ENCODE data around the gene KLHL2.

Gene KLHL2

GRCh38 chr4:165343353-165344191 lies 136.2 kb downstream of the KLHL2 start:
- TF ChIP-seq CTCF (IDR thresholded peaks at IDR 0.05; ENCODE audit: low read depth, low read length): no peak

GRCh38 chr4:165345666-165346417 lies 138.5 kb downstream of the KLHL2 start:
- no peak overlapping the region for H3K4me3 ChIP-seq (replicated peaks in 1 of 2; ENCODE audit: low read depth in 2 of 2, low read length in 2 of 2)
- DNase-seq (ENCODE audit: low read depth in 2 of 2): peak in 1 of 2 donors; percentile 33
- TF ChIP-seq CTCF (IDR thresholded peaks at IDR 0.05; ENCODE audit: low read depth, low read length): peak; percentile 25

More at GRCh38 chr4:165343353-165344191, 136.2 kb downstream of the KLHL2 start:
- DNase-seq (ENCODE audit: low read depth in 2 of 2): no peak
- no peak overlapping the region for H3K4me3 ChIP-seq (replicated peaks in 1 of 2; ENCODE audit: low read depth in 2 of 2, low read length in 2 of 2)

DNA sequence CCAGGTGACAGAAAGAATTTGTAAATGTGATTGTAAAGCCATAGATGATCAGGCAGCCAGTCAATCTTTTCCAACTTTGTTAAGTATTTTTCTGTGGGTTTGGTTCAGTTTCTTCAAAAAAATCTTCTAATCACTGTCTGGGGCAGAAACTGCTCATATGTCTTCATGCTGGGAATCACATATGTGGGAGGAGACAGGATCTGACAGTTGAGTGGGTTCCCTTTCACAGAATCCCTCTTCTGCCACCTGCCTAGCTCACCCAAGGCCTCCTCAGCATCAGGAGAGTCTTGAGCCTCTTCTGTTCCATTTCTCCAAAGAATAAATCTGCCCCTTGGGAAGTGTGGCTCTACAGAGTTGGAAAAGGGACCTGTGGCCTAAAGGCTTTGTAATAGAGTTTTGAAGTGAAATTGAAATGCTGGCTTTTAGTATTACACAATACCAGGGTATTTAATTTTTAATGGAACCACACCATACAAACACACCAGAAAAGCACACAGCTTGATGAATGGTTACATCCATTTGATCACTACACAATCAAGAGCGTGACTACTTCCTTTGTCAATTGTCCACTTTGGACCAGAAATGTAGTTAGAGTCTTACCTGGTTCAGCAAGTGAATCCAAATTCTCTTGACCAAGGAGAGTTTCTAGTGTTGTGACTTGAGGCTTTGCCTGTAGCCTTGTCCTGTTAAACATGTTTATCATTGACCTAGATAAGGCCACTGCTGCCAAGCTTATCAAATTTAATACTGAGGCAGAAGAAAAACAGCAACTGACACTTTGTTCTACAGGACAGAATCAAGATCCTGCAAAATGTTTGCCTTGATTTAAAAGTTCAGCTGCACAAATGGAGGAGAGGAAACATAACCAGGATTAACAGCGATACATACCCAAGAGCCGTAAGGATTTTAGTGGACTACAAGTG lies 140.5 kb downstream of the KLHL2 start:
- H3K4me3 ChIP-seq (replicated peaks in 1 of 2; ENCODE audit: low read depth in 2 of 2, low read length in 2 of 2): no peak overlapping the region
- no peak for DNase-seq (ENCODE audit: low read depth in 2 of 2)
- TF ChIP-seq CTCF (IDR thresholded peaks at IDR 0.05; ENCODE audit: low read depth, low read length): no peak

DNA sequence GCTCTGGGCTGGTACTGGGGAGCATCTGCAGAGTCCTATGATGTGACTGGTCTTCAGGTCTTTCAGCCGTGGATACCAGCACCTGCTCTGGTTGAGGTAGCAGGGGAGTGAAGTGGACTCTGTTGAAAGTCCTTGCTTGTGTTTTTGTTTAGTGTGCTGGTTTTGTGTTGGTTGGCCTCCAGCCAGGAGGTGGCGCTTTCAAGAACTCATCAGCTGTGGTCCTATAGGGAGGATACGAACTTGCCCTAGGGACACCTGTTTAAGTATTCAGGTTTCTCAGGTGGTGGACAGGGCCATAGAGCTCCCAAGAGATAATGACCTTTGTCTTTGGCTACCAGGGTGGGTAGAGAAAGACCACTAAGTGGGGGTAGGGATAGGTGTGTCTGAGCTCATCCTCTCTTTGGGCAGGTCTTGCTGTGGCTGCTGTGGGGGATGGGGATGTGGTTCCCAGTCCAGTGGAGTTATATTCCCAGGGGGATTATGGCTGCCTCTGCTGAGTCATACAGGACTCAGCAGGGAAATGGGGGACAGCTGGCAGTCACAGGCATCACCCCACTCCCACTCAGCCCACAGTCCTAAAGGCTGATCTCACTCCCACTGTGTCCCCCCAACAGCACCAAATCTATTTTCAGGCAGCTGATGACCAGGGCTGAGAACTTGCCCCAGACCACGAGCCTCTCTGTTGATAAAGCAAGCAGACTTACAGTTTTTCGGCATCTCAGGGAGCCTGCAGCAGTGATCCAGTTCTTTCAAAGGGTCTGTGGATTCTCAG lies 144.2 kb downstream of the KLHL2 start:
- no peak for DNase-seq (ENCODE audit: low read depth in 2 of 2)
- H3K4me3 ChIP-seq (replicated peaks in 1 of 2; ENCODE audit: low read depth in 2 of 2, low read length in 2 of 2): no peak overlapping the region
- no peak for TF ChIP-seq CTCF (IDR thresholded peaks at IDR 0.05; ENCODE audit: low read depth, low read length)

DNA sequence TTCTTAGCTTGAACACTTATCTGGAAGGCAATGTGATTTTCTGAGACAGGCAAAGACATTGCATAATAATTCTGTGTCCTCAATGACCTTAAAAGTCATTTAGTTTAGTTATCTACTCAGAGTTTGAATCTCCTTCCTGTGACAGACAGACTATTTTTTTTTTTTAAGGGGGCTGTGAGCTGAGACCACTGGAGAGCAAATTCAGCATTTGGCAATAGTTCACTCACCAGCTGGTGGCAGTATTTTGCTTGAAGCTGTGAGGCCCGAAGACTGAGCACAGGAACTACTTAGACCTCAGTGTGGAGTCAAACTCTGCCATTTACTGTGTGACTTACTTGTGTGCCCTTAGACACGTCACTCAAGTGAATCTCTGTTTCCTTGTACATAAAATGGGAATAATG lies 148.5 kb downstream of the KLHL2 start:
- peak; percentile 59 to 65 for DNase-seq (ENCODE audit: low read depth in 2 of 2)
- peak; percentile 58 for TF ChIP-seq CTCF (IDR thresholded peaks at IDR 0.05; ENCODE audit: low read depth, low read length)

GRCh38 chr4:165359506-165359905 lies 152.1 kb downstream of the KLHL2 start:
- TF ChIP-seq CTCF (IDR thresholded peaks at IDR 0.05; ENCODE audit: low read depth, low read length): no peak
- peak; percentile 50 for DNase-seq (ENCODE audit: low read depth in 2 of 2)

More for the DNA sequence above, 148.5 kb downstream of the KLHL2 start:
- H3K4me3 ChIP-seq (replicated peaks in 1 of 2; ENCODE audit: low read depth in 2 of 2, low read length in 2 of 2): no peak overlapping the region

More at GRCh38 chr4:165359506-165359905, 152.1 kb downstream of the KLHL2 start:
- no peak overlapping the region for H3K4me3 ChIP-seq (replicated peaks in 1 of 2; ENCODE audit: low read depth in 2 of 2, low read length in 2 of 2)
